HG03066 (cell line): Measurements from ENCODE around the gene SLC25A24.

Source experiments
- ATAC-seq: cut with Tn5 transposase; IDR thresholded peaks from one replicate; pipeline ENCODE4 v1.9.1; 2021; ENCODE audit warnings: low read depth; ENCODE audit not compliant: unreplicated experiment

SLC25A24 gene

GRCh38 chr1:108108119-108108518 lies 92.0 kb downstream of the SLC25A24 start:
- ATAC-seq, result no peak

- ATAC-seq, result no peak
These were observed 92.5 kb downstream of the SLC25A24 start for GRCh38 chr1:108107658-108108057.

DNA sequence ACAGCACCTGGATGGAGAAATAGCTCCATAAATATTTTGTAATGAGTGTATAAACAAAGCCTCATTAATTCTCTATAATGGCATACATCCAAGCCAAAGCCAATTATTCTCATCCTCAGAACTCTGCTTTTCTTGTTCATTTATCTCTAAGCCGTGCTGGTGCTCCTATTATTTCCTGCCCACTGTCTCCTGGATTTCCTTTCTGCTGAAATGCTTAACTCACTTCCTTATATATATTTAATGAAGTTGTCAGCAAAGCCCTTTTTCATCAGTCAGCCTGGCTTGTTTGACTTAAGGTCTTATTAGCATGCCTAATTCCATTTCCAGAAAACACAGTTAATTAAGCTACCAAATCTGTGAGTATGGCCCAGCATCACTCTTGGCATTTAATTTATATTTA lies 93.4 kb downstream of the SLC25A24 start:
- no peak for ATAC-seq

DNA sequence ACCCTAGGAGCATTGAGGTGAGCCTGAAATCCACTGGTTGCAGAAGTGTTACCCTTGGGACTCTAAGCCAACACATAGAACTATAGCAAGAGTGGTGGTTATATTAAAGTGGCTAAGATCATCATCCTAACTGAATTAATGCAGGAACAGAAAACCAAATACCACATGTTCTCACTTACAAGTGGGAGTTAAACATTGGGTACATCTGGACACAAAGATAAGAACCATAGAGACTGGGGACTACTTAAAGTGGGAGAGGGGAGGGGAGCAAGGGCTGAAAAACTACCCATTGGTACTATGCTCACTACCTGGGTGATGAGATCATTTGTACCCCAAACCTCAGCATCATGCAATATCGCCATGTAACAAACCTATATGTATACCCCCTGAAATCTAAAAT lies 100.0 kb downstream of the SLC25A24 start:
- ATAC-seq, result no peak

DNA sequence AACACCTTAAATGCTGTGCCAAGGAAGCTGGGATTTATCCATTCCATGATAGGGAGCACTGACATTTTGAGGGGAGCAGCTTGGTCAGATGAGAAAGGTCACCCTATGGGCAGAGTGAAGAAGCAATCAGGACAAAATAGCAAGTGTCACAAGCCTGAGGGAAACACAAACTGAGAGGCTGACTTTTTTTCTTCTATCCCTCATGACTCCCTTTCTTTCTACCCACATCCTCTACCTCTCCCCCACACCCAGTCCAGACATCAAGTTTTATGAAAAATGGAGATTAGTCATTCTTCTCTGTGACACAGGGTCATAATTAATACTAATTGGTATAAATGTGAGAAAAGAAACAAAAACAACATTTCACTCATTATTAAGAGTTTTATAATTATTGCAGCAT lies 103.1 kb downstream of the SLC25A24 start:
- no peak for ATAC-seq

- ATAC-seq, result no peak
These were observed 104.1 kb downstream of the SLC25A24 start for GRCh38 chr1:108096089-108096488.

GRCh38 chr1:108089477-108089876 lies 110.7 kb downstream of the SLC25A24 start:
- ATAC-seq, result no peak

DNA sequence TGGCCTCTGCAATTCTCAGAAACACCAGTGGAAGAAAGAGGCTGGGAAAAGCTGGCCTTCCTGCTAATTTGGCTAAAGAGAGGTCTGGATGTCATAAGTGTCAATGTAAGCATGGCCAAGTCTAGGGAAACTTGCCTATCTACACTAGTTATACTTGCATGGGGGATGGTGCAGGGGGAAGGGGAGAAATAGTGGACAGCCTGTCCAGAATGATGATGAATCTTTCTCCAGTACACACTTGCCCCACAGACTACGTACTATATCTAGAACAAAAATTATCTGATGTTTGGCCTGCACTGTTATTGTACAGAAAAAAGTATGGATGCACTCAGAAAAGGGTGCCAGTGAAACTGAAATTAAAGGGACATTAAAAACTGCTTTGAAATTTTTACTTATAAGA lies 114.5 kb downstream of the SLC25A24 start:
- ATAC-seq, result no peak

DNA sequence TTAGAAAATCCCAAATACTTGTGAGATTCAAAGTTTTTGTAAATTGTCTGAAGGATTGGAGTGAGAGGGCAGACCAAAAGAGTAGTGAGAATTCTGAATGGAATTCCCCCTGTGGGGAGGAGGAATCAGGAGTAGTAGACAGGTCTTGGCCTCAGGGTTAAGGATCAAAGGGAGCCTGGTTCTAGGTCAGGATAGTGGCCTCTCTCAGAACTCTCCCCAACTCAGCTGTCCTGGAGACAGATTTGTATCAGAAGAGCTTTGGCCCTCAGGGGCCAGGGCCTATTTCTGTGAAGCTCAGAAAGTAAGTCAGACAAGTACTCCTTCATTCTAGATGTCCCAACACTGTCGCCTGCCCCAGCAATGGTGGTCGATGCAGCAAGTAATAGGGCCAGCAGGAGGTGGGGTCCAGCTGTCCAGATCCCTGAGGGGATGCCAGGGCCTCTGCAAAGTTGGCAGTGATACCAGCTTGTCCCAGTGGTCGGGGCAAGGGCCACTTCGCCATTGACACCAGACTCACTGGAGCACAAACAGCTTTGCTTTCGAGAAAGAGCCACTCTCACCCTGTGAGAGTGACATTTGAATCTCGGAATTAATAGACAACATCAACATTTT lies 115.2 kb downstream of the SLC25A24 start:
- ATAC-seq, result no peak
